Activated CD4-positive, alpha-beta T cell treated with anti-CD3 and anti-CD28 coated beads for 48 hours (primary cell): ENCODE measurements around the gene RNU2-1.
"Not testable (repeated sequence)": the region's sequence is repeated elsewhere in the genome, so short reads cannot be mapped to it uniquely, and the experiment has no call there.

ENCODE experiments used
- DNase-seq: peaks from one replicate; pipeline ENCODE4 v3.0.0-alpha.2; 2020

The RNU2-1 gene

GRCh38 chr17:43215341-43215740 is 18.4 kb downstream of the RNU2-1 start:
- DNase-seq: no peak

GRCh38 chr17:43213545-43213944 is 20.2 kb downstream of the RNU2-1 start:
- no peak for DNase-seq

DNA sequence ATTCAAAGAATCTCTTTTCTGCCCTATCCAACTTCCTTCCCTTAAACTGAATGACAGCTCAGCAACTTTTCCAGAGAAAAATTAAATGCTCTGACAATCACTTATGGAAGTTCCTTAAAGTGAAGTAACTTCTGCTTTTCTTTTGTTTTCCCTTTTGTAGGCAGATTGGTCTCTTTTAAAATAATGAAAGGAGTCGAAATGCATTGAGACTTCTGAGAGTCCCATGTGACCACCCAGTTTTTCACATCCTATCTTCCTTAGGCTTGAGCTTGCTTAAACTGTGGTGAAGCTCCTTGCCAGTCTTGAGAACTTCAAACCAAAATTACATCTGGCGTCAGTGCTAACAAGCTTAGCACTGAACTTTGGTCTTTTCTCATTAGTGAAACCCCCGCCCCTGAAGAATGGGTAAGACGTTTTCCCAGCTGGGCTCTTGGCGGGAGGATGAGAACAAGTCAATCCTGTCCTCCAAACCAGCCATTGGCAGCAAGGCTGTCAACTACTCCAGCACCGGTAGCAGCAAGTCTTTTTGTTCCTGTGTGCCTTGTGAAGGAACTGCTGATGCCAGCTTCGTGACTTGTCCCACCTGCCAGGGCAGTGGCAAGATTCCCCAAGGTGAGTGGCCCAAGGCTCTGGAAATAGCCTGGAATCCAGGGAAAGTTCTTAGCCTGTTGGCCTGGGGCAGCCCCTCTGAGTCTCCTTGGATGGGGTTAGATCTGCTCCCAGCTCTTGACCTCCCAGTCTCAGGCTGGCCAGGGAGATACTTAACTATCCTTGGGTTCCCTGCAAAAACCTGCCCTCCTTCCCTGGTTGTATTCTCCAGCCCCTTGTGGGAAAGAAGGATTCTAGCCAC is 20.9 kb downstream of the RNU2-1 start:
- peak; percentile 6 for DNase-seq

- peak; percentile 83 for DNase-seq
These were observed 22.0 kb downstream of the RNU2-1 start, which contains the start of gene TMEM106A for GRCh38 chr17:43211480-43212402. Gene TMEM106A, plus strand, starts transcription at chr17:43211875. Its CDS starts 1,167 bp downstream, at chr17:43213042.

- no peak for DNase-seq
These were observed 22.7 kb downstream of the RNU2-1 start for GRCh38 chr17:43211123-43211479.

DNA sequence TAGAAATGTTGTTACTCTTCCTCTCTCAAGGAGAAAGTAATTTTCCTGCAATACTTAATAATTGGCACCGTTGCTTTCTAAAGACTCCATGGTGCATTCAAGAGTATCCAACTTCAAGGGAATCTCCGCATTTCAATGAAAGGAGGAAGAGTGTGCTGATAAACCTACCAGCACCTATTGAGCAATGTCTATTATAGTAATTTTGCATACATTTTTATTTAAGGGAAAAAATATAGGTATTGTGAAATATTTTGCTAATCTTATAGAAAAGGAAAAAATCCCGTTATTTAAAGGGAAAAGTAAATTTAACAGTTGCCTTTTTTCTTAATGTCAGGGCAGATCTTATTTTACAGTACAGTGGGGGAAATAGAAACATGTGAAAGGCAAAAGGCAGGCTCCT is 23.2 kb downstream of the RNU2-1 start:
- DNase-seq: no peak

- not testable (repeated sequence) for DNase-seq
These were observed 30.8 kb downstream of the RNU2-1 start for GRCh38 chr17:43203013-43203412.

DNA sequence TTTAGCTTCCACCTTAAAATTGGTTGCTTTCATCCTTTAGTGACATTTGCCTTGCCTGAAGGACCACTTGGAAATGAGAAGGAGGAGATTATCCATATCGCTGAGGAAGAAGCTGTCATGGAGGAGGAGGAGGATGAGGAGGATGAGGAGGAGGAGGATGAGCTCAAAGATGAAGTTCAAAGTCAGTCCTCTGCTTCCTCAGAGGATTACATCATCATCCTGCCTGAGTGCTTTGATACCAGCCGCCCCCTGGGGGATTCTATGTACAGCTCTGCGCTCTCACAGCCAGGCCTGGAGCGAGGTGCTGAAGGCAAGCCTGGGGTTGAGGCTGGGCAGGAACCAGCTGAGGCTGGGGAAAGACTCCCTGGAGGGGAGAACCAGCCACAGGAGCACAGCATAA is 33.6 kb downstream of the RNU2-1 start:
- no peak for DNase-seq

- no peak for DNase-seq
These were observed 34.1 kb downstream of the RNU2-1 start for GRCh38 chr17:43199633-43200032.

- DNase-seq: no peak
These were observed 40.5 kb downstream of the RNU2-1 start for GRCh38 chr17:43193251-43193650.

DNA sequence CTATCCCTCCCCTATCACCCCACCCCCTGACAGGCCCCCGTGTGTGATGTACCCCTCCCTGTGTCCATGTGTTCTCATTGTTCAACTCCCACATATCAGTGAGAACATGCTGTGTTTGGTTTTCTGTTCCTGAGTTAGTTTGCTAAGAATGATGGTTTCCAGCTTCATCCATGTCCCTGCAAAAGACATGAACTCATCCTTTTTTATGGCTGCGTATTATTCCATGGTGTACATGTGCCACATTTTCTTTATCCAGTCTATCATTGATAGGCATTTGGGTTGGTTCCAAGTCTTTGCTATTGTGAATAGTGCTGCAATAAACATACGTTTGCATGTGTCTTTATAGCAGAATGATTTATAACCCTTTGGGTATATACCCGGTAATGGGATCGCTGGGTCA is 47.1 kb downstream of the RNU2-1 start:
- not testable (repeated sequence) for DNase-seq

- no peak for DNase-seq
These were observed 49.9 kb downstream of the RNU2-1 start for GRCh38 chr17:43183921-43184320.
